Measurements from ENCODE around the gene KLHL9.

GRCh38 chr9:21320465-21320864 lies 14.7 kb downstream of the KLHL9 start:
- TF ChIP-seq CTCF (IDR thresholded peaks at IDR 0.05) (no peak), POLR2A (IDR thresholded peaks at IDR 0.05) (no peak)
